Effector memory CD4-positive, alpha-beta T cell (primary cell): Measurements from ENCODE around the gene ASCL2.
"Not testable (repeated sequence)": the region's sequence is repeated elsewhere in the genome, so short reads cannot be mapped to it uniquely, and the experiment has no call there.

Source experiments
- DNase-seq, 3 donors: peaks; one replicate each; pipeline ENCODE4 v3.0.0-alpha.2; 2020
- H3K27ac ChIP-seq: 2 replicates; pipeline ENCODE4 v1.7.0; 2013; ENCODE audit warnings: mild to moderate bottlenecking, low read length, moderate library complexity; ENCODE audit not compliant: insufficient read depth, poor library complexity, severe bottlenecking
- H3K27me3 ChIP-seq: replicated peaks from 2 replicates; pipeline ENCODE4 v1.7.0; 2013; ENCODE audit warnings: mild to moderate bottlenecking, low read length; ENCODE audit not compliant: insufficient read depth, control insufficient read depth, poor library complexity, severe bottlenecking
- H3K36me3 ChIP-seq: 2 replicates; pipeline ENCODE4 v1.7.0; 2013; ENCODE audit warnings: mild to moderate bottlenecking, low read length, moderate library complexity; ENCODE audit not compliant: control insufficient read depth, insufficient read depth
- H3K4me1 ChIP-seq: 2 replicates; pipeline ENCODE4 v1.7.0; 2013; ENCODE audit warnings: low read length, mild to moderate bottlenecking; ENCODE audit not compliant: control insufficient read depth, insufficient read depth, poor library complexity, severe bottlenecking
- H3K4me3 ChIP-seq: 2 replicates; pipeline ENCODE4 v1.7.0; 2013; ENCODE audit warnings: low read length, low read depth, mild to moderate bottlenecking; ENCODE audit not compliant: insufficient read depth, poor library complexity, severe bottlenecking
- H3K9me3 ChIP-seq: 2 replicates; pipeline ENCODE4 v1.7.0; 2013; ENCODE audit warnings: mild to moderate bottlenecking, low read length, moderate library complexity; ENCODE audit not compliant: control insufficient read depth

The ASCL2 gene

GRCh38 chr11:2287091-2287490 is 16.7 kb upstream of the ASCL2 start:
- Histone ChIP-seq H3K9me3 (no peaks in the 10 kb centered on the region), H3K27ac (no peak overlapping the region), H3K27me3 (no peaks in the 10 kb centered on the region), H3K4me1 (no peaks in the 10 kb centered on the region), H3K4me3 (no peak overlapping the region), H3K36me3 (no peaks in the 10 kb centered on the region)
- no peak for DNase-seq

- H3K4me3 ChIP-seq, H3K36me3 ChIP-seq, H3K9me3 ChIP-seq, H3K4me1 ChIP-seq, H3K27ac ChIP-seq, DNase-seq, H3K27me3 ChIP-seq: not testable (repeated sequence)
Measured at GRCh38 chr11:2286350-2286749, 16.0 kb upstream of the ASCL2 start.

GRCh38 chr11:2280208-2280607 is 9.8 kb upstream of the ASCL2 start:
- H3K4me1 ChIP-seq = no peaks in the 10 kb centered on the region
- H3K4me3 ChIP-seq = no peak overlapping the region
- H3K9me3 ChIP-seq = no peaks in the 10 kb centered on the region
- H3K36me3 ChIP-seq = no peaks in the 10 kb centered on the region
- DNase-seq = no peak
- H3K27ac ChIP-seq = no peak overlapping the region
- no peaks in the 10 kb centered on the region for H3K27me3 ChIP-seq

- H3K36me3 ChIP-seq = no peaks in the 10 kb centered on the region
- no peaks in the 10 kb centered on the region for H3K4me1 ChIP-seq
- no peak overlapping the region for H3K27ac ChIP-seq
- H3K27me3 ChIP-seq = no peaks in the 10 kb centered on the region
- no peak for DNase-seq
- H3K4me3 ChIP-seq = no peak overlapping the region
- H3K9me3 ChIP-seq = no peaks in the 10 kb centered on the region
Measured at GRCh38 chr11:2277933-2278523, 7.6 kb upstream of the ASCL2 start.

GRCh38 chr11:2277008-2277346 is 6.6 kb upstream of the ASCL2 start:
- Histone ChIP-seq H3K27ac (no peak overlapping the region), H3K36me3 (no peaks in the 10 kb centered on the region), H3K9me3 (no peaks in the 10 kb centered on the region), H3K4me1 (no peaks in the 10 kb centered on the region), H3K27me3 (no peaks in the 10 kb centered on the region), H3K4me3 (no peak overlapping the region)
- DNase-seq = no peak

GRCh38 chr11:2276280-2277007 is 6.1 kb upstream of the ASCL2 start:
- no peaks in the 10 kb centered on the region for H3K36me3 ChIP-seq
- no peak overlapping the region for H3K27ac ChIP-seq
- no peaks in the 10 kb centered on the region for H3K9me3 ChIP-seq
- peaks cover 2% of the 10 kb centered on the region for H3K27me3 ChIP-seq
- no peaks in the 10 kb centered on the region for H3K4me1 ChIP-seq
- no peak for DNase-seq
- no peak overlapping the region for H3K4me3 ChIP-seq

GRCh38 chr11:2275334-2276279 is 5.2 kb upstream of the ASCL2 start:
- no peak for DNase-seq
- Histone ChIP-seq H3K36me3 (no peaks in the 10 kb centered on the region), H3K9me3 (no peaks in the 10 kb centered on the region), H3K27me3 (peaks cover 10% of the 10 kb centered on the region), H3K4me1 (peaks cover 3% of the 10 kb centered on the region), H3K4me3 (no peak overlapping the region), H3K27ac (no peak overlapping the region)

GRCh38 chr11:2273771-2274170 is 3.4 kb upstream of the ASCL2 start:
- Histone ChIP-seq H3K4me1 (peaks cover 11% of the 10 kb centered on the region), H3K27ac (no peak overlapping the region), H3K36me3 (no peaks in the 10 kb centered on the region), H3K4me3 (no peak overlapping the region), H3K9me3 (no peaks in the 10 kb centered on the region), H3K27me3 (peaks cover 24% of the 10 kb centered on the region)
- DNase-seq = no peak

- Histone ChIP-seq H3K27me3 (peaks cover 28% of the 10 kb centered on the region), H3K4me3 (no peak overlapping the region), H3K9me3 (no peaks in the 10 kb centered on the region), H3K36me3 (no peaks in the 10 kb centered on the region), H3K27ac (no peak overlapping the region), H3K4me1 (peaks cover 11% of the 10 kb centered on the region)
- no peak for DNase-seq
Measured at GRCh38 chr11:2273311-2273710, 2.9 kb upstream of the ASCL2 start.

- peaks cover 11% of the 10 kb centered on the region for H3K4me1 ChIP-seq
- H3K27me3 ChIP-seq = peaks cover 30% of the 10 kb centered on the region
- H3K36me3 ChIP-seq = no peaks in the 10 kb centered on the region
- H3K9me3 ChIP-seq = no peaks in the 10 kb centered on the region
- H3K27ac ChIP-seq = no peak overlapping the region
- no peak for DNase-seq
- no peak overlapping the region for H3K4me3 ChIP-seq
Measured at GRCh38 chr11:2272946-2273280, 2.5 kb upstream of the ASCL2 start.
